Measurements from ENCODE around the gene ITPA.

Gene ITPA

GRCh38 chr20:3227936-3228749 is 18.8 kb downstream of the ITPA start:
- no peak for DNase-seq (ENCODE audit: low read depth)

GRCh38 chr20:3228750-3229032 is 19.4 kb downstream of the ITPA start:
- no peak for DNase-seq (ENCODE audit: low read depth)

DNA sequence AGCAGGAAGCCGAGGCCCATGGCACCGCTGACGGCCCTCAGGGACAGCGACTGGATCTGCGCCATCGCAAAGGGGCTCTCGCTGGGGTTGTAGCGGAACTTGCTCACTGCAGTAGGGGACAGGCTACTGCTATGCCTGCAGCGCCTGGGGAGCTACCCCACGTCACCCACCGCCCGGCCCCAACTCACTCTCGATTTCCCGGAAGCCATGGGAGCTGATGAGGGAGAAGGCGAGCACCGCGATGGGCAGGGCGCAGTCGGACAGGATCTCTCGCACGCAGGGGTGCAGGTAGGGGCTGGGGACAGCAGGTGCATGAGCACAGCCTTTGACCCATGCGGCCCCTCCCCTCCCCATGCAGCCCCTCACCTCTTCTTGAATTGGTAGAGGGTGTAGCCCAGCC is 19.9 kb downstream of the ITPA start:
- DNase-seq (ENCODE audit: low read depth), result no peak

GRCh38 chr20:3229798-3230197 is 20.5 kb downstream of the ITPA start:
- no peak for DNase-seq (ENCODE audit: low read depth)

GRCh38 chr20:3231116-3231515 is 21.8 kb downstream of the ITPA start:
- no peak for DNase-seq (ENCODE audit: low read depth)

DNA sequence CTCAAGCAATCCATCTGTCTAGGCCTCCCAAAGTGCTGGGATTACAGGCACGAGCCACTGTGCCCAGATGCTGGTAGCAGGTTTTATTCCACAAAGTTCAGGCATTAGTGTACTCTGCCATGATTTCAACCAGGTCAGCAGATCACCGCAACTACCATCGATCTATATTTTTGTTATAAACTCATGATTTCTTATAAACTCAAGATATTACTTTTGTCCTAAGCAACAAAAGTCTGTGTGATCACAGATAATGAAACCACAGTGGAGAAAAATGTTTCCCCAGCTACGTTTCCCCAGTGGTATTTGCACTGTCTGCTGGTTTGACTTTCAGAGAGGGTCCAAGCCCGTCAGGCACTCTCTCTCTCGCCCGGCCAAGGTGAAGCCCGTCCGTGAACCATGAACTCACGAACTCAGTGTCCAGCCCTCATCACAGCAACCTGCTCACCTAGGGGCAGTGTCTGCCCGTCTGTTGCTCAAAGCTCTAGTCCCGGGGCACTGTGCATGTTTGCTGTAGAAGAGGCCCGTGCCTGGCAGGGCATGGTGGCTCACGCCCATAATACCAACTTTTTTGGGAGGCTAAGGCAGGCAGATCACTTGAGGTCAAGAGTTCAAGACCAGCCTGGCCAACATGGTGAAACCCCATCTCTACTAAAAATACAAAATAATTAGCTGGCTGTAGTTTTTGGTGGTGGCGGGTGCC is 22.7 kb downstream of the ITPA start:
- no peak for DNase-seq (ENCODE audit: low read depth)

- DNase-seq (ENCODE audit: low read depth), result no peak
Measured at GRCh38 chr20:3233131-3233990, 24.1 kb downstream of the ITPA start.

- DNase-seq (ENCODE audit: low read depth), result no peak
Measured at GRCh38 chr20:3233991-3234498, 24.7 kb downstream of the ITPA start.

GRCh38 chr20:3235666-3236324 is 26.5 kb downstream of the ITPA start:
- no peak for DNase-seq (ENCODE audit: low read depth)

DNA sequence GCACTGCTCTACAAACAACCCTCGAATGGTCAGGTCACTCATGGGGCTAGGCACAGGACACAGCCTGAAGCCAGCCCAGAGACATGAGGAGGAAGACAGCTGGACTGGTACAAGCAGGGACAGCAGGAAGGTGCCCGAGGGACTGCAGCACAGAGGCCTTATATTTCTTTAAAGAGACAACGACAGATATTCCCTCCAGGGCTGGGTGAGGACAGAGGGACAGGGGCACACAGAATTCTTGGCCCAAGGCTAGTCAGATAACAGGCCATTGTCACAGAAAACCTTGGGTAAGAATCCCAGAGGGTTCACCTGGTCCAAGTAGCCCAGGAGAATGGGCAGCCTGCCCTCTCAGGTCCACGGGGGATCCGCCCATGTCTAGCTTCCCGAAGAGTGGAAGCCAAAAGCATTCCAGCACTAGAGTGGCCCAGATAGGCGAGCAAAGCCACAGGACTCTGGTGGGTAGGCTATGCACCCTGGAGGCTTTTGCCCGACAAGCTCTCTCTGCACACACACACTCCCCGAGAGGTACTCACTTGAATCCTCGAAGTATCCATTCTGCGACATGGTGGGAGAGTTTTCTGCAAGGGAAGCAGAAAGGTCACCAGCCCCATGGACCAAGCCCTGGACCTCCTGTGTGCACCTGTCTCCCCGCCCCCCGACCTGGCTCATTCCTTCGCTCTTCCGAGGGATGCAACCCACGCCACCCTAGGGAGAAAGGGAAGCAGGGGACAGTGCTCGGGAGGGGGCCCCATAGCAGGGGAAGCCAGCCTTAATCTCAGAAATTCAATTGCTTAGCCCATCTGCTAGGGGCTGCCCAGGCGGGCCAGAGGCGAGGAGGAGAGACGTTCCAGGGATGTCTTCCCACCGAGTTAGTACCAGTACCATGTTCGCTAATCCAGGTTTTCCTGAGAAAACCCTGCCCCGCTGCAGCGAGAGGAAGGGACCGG is 28.0 kb downstream of the ITPA start:
- DNase-seq (ENCODE audit: low read depth), result no peak

GRCh38 chr20:3237958-3238615 is 28.8 kb downstream of the ITPA start:
- no peak for DNase-seq (ENCODE audit: low read depth)

- DNase-seq (ENCODE audit: low read depth), result no peak
Measured at GRCh38 chr20:3238616-3239025, 29.3 kb downstream of the ITPA start.

- DNase-seq (ENCODE audit: low read depth), result no peak
Measured at GRCh38 chr20:3239026-3239866, 29.9 kb downstream of the ITPA start, which contains the start of gene SLC4A11. SLC4A11 (minus strand) TSS chr20:3239190; CDS start chr20:3239137, 53 bp downstream.

GRCh38 chr20:3239867-3240775 is 30.8 kb downstream of the ITPA start:
- no peak for DNase-seq (ENCODE audit: low read depth)

GRCh38 chr20:3240776-3241363 is 31.6 kb downstream of the ITPA start:
- no peak for DNase-seq (ENCODE audit: low read depth)

GRCh38 chr20:3242172-3242692 is 32.9 kb downstream of the ITPA start:
- no peak for DNase-seq (ENCODE audit: low read depth)

DNA sequence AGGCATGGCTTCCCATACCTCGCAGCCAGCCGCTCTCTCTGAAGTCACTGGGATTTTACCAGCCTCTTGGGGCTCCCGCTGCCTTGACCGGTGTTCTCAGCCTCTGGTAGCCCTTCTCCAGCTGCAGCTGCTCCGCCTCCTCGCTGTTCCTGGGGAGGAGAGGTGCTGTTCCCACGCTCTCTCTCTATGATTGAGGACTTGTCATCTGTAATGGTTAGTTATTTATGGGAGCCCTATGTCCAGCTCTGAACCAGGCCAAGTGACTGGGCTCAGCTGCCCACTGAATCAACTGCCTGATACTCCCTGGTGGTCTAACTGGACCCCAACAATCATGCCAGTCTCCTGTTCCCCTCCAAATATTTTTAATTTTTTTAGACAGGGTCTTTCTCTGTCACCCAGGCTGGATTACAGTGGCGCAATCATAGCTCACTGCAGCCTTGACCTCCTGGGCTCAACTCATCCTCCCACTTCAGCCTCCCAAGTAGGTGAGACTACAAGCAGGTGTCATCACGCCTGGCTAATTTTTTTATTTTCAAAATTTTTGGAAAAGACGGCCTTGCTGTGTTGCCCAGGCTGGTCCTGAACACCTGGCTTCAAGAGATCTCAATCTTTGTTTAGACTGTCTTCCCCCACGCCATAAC is 34.5 kb downstream of the ITPA start:
- DNase-seq (ENCODE audit: low read depth), result no peak

Measured in HS-27A (cell line).